HL-60 (cell line): Measurements from ENCODE around the gene PLOD1.

Experiments
- POLR2AphosphoS5 ChIP-seq: IDR thresholded peaks from 2 replicates; pipeline ENCODE4 v1.6.1; 2012; ENCODE audit warnings: low read depth
- TF ChIP-seq, protein P1 (sequence below): IDR thresholded peaks from one replicate; pipeline ENCODE4 v1.5.1; 2011; ENCODE audit warnings: low read length, control low read depth, inconsistent platforms; ENCODE audit not compliant: insufficient read depth

DNA sequence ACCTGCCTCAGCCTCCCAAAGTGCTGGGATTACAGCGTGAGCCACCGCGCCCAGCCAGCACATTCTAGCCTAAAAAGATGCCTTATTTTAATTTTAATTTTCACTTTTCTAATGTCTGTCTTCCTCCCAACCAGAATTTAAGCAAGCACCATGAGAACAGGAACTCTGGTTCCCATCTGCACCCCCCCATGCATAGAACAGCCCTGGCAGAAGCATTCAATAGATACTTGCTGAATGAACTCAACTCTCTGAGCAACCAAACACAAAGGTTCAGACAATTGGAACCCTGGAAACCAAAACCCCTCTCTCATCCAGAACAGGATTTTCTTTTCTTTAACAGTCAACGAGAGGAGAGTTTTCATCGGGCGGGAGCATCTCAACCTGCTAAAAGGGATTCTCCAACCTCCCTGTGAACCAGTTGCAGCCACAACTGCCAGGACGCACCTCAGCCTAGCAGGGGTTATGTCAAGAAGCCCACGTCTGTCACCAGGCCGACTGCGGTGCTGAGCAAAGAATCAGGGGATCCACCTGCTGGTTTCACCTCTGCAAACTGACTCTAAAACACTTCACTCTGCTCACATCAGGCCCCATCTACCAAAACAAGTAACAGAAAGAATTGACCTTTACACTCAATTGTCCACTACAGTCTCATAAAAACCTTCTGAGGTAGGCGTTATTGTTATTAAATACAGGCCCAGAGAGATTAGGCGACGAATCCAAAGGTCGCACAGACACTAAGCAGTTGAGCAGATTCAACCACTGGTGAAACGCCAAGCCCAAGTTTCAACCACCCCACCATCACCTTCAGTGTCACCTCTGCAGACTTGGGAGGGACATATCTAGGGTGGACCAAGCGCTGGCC is 10.0 kb upstream of the PLOD1 start:
- TF ChIP-seq, protein P1, sequence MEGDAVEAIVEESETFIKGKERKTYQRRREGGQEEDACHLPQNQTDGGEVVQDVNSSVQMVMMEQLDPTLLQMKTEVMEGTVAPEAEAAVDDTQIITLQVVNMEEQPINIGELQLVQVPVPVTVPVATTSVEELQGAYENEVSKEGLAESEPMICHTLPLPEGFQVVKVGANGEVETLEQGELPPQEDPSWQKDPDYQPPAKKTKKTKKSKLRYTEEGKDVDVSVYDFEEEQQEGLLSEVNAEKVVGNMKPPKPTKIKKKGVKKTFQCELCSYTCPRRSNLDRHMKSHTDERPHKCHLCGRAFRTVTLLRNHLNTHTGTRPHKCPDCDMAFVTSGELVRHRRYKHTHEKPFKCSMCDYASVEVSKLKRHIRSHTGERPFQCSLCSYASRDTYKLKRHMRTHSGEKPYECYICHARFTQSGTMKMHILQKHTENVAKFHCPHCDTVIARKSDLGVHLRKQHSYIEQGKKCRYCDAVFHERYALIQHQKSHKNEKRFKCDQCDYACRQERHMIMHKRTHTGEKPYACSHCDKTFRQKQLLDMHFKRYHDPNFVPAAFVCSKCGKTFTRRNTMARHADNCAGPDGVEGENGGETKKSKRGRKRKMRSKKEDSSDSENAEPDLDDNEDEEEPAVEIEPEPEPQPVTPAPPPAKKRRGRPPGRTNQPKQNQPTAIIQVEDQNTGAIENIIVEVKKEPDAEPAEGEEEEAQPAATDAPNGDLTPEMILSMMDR = no peak
- TF ChIP-seq POLR2AphosphoS5 = no peak
